Measurements from ENCODE around the gene MED26. TPM values are rescaled to one million over a fixed set of nuclear protein-coding genes. Genes with fewer than 3 reads are reported as not detected.

MED26 gene
- total RNA-seq, 1 donor from 2014 or later = 2.6 TPM

DNA sequence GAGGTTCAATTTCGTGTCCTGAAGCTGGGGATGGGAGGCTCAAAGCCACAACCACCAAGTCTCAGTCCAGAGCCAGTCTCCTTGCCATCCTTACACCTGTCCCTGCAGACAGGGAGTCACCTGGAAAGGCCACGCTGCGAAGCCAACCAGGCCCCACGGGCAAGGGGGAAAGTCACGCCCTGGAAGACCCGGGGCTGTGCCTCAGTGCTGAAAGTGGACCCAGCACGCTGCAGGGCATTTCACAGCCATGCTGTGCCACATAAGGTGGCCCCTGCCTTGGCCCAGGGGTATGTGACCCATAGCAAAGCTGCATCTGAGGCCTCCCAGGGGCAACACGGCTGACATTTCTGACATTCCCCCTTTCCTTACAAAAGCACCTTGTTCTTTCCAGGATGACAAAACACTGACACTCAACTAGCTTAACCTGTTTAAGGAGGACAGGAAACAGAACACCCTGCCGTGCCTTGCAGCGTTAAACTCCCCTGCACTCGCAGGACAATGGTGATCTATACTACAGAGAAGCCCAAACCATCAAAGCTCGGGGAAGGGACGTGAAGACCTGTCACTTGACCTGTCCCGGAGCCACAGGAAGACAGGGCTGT is 100.6 kb downstream of the MED26 start:
- Histone ChIP-seq H3K27ac (ENCODE audit: low read depth, low read length) (no peak overlapping the region), H3K9ac (ENCODE audit: low read depth in 1 of 3, low read length in 3 of 3) (no peak overlapping the region), H3K9me3 (ENCODE audit: control insufficient read depth in 3 of 3, low read length in 3 of 3) (no peaks in the 10 kb centered on the region), H3K4me3 (ENCODE audit: low read length in 3 of 3) (no peak overlapping the region), H3K36me3 (ENCODE audit: control insufficient read depth in 3 of 3, insufficient read depth in 3 of 3, low read length in 3 of 3) (peaks cover 71 to 86% (median 84%) of the 10 kb centered on the region in 3 donors), H3K27me3 (ENCODE audit: control insufficient read depth in 3 of 3, insufficient read depth in 3 of 3, low read length in 3 of 3) (no peaks in the 10 kb centered on the region), H3K4me1 (ENCODE audit: control insufficient read depth in 3 of 3, insufficient read depth in 3 of 3, low read length in 3 of 3) (peaks cover 0 to 2% (median 0%) of the 10 kb centered on the region in 3 donors)

DNA sequence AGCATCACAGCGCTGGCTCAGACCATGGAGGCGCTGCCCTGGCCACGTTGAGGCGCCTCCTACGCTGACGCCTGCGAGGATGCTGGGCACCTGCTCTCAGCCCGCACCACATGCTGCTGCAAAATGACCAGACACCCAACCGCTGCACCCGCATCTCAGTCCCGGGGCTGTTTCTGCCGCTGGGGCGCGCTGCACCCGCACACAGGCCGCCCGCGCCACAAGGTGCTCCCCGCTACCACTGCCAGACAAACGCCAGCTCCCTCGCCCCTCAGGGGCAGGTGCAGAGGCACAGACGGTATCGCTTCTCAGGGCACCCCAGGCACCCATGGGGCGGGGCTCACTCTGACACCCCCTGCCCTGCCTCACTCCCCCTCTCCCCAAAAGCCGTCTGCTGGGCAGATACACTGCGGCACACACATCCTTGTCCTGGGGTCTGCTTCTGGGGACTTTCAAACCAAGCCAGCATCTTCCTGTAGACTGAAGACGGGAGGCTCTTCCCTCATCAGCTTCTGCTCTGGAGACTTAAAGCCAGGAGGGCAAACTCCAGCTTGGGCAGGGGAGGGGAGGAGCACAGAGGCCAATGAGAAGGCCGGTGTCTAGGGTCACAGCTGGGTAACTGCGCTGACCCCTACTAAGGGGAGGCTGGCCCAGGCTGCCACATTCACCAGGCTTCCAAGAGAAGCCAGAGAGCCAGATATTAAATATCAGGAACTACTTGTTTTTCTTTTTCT is 102.1 kb downstream of the MED26 start:
- H3K27ac ChIP-seq (ENCODE audit: low read depth, low read length) = no peak overlapping the region
- no peaks in the 10 kb centered on the region for H3K27me3 ChIP-seq (ENCODE audit: control insufficient read depth in 3 of 3, insufficient read depth in 3 of 3, low read length in 3 of 3)
- peaks cover 0 to 2% (median 0%) of the 10 kb centered on the region in 3 donors for H3K4me1 ChIP-seq (ENCODE audit: control insufficient read depth in 3 of 3, insufficient read depth in 3 of 3, low read length in 3 of 3)
- no peak overlapping the region for H3K9ac ChIP-seq (ENCODE audit: low read depth in 1 of 3, low read length in 3 of 3)
- H3K36me3 ChIP-seq (ENCODE audit: control insufficient read depth in 3 of 3, insufficient read depth in 3 of 3, low read length in 3 of 3) = peaks cover 69 to 81% (median 80%) of the 10 kb centered on the region in 3 donors
- H3K9me3 ChIP-seq (ENCODE audit: control insufficient read depth in 3 of 3, low read length in 3 of 3) = no peaks in the 10 kb centered on the region
- H3K4me3 ChIP-seq (ENCODE audit: low read length in 3 of 3) = no peak overlapping the region

DNA sequence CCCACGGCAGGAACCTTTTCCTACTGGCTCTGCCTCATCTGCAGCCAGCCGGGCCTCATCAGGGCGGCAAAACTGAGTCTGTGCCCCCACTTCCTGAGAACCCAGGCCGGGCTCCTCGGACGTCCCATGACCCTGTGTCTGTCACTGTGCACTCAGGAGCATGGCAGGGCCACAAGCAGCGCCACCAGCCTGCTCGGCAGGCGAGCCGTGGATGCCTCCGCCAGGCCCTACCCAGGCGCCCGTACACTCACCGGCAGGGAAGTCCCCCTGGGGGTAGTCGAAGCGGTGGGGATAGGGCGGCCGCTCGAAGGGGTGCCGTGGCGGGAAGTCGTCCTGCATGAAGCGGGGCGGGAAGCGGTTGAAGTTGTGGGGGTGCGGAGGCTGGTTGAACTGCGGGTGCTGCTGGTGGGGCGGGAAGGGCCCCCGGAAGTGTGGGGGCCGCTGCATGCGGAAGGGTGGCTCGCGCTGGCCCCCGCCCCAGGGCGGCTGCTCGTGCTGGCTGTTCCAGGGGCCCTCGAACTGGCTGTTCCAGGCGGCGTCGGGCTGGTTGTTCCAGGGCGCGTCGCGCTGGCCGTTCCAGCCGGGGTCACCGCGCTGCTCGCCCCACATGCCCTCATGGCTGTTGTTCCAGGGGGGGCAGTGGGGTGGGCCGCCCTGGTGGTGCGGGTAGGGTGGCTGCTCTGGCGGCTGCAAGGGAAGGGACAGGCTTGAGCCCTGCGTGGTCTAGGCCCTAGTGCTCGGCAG is 102.8 kb downstream of the MED26 start:
- Histone ChIP-seq H3K27me3 (ENCODE audit: control insufficient read depth in 3 of 3, insufficient read depth in 3 of 3, low read length in 3 of 3) (no peaks in the 10 kb centered on the region), H3K4me3 (ENCODE audit: low read length in 3 of 3) (no peak overlapping the region), H3K36me3 (ENCODE audit: control insufficient read depth in 3 of 3, insufficient read depth in 3 of 3, low read length in 3 of 3) (peaks cover 69 to 81% (median 80%) of the 10 kb centered on the region in 3 donors)

More for the DNA sequence above, 102.8 kb downstream of the MED26 start:
- peaks cover 0 to 2% (median 0%) of the 10 kb centered on the region in 3 donors for H3K4me1 ChIP-seq (ENCODE audit: control insufficient read depth in 3 of 3, insufficient read depth in 3 of 3, low read length in 3 of 3)
- no peaks in the 10 kb centered on the region for H3K9me3 ChIP-seq (ENCODE audit: control insufficient read depth in 3 of 3, low read length in 3 of 3)
- no peak overlapping the region for H3K9ac ChIP-seq (ENCODE audit: low read depth in 1 of 3, low read length in 3 of 3)
- H3K27ac ChIP-seq (ENCODE audit: low read depth, low read length) = no peak overlapping the region

Small RNAs within 50 kb of the gene (small RNA-seq; reads per million reads assigned to genes)
- gene RN7SL146P = not detected

Other genes with a start within 250 kb of the MED26 start
- 15.1 TPM for gene EPS15L1, start 156.2 kb downstream of the MED26 start, total RNA-seq
- gene CALR3, start 132.0 kb downstream of the MED26 start, total RNA-seq = under 0.01 TPM
- gene C19orf44, start 131.8 kb downstream of the MED26 start, total RNA-seq = 2.6 TPM
- 7.3 TPM for gene CHERP, start 85.8 kb downstream of the MED26 start, total RNA-seq
- 16.2 TPM for gene SLC35E1, start 55.8 kb downstream of the MED26 start, total RNA-seq
- gene SMIM7, start 31.9 kb upstream of the MED26 start, total RNA-seq = 48.0 TPM
- gene TMEM38A, start 32.9 kb upstream of the MED26 start, total RNA-seq = 129 TPM
- under 0.01 TPM for gene NWD1, start 91.6 kb upstream of the MED26 start, total RNA-seq
- 17.7 TPM for gene SIN3B, start 201.2 kb upstream of the MED26 start, total RNA-seq